ENCODE data around the gene TMEM163.
"Not testable (repeated sequence)": the region's sequence is repeated elsewhere in the genome, so short reads cannot be mapped to it uniquely, and the experiment has no call there.

TMEM163 gene

DNA sequence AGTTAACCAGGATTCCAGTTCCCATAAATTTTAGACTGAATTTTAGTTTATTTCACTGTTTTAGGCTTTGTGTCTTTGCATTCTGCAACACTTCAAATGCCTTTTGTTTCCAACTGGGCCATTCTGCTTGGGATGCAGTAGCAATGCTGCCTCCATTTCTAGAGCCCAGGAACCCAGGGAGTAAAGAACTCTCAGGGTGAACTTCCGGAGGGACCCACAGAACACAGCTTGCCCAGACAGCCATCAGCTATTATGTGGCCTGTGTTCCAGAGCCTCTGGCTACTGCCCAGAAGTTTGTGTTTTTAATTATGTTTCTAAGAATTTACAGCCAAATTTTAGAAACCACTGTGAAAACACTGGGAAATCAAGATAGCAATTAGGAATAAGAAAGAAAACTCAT is 145.1 kb downstream of the TMEM163 start:
- DNase-seq = no peak

DNA sequence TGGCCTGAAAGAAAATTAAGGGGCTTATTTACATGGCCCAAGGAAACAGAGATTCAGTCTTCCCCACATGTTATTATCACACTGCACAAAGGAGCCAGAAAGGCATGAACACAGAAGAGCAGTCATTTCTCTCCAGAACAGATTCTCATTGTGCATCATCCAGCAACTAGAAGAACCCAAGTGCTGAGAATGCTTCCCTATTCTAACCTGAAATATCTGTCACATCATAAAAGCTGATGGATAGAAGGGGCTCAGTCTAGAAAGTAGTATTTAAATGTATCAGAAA is 145.8 kb downstream of the TMEM163 start:
- no peak for DNase-seq

DNA sequence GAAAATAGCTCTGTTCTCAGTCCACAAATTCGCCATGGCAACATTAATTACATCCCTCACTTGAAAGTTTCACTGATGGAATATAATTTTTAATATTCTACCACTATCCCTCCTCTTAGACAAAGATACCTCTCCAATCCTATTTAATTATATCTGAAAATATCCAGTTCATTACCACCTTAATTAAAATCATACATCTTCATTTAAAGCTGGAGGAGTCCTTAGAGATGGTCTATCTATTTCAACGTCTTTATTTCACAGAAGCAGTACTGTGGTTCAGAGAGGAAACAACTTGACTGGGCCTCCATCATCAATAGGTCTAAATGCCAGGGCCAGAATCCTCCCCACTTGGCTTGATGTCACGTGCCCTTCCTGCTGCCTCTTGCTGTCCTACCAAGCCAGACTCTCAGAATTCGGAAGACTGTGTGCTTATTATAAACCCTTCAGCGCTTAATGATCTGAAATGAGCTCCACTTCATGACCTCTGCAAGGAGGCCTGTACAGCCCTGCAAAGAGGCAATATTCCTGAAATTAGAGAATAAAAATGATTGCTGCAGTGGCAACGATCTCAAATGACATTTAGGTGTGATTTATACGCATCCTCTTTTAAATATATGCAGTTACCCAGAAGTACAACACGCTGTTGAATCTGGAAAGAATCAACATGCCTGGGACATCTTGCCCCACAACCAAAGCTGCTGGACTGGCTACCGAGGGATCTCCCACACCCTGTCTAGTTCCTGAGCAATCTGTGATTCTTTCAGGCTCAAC is 146.3 kb downstream of the TMEM163 start:
- DNase-seq = no peak

DNA sequence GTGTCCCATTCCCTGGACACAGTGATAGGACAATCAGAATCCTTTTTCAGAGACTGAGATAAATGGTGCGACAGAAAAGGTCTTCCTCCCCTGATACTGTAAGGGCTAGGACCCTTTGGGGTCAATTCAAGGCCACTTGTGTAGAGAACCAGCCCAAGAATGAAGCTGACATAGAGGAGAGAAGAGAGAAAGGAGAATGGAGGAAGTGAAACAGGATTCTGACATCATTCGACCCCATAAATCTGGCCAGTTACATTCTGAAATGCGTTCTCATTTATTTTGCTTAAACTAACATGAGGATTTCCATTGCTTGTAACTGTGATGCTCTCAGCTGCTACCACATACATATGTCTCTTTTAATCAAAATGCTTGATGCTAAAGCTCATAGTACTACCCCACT is 148.1 kb downstream of the TMEM163 start:
- no peak for DNase-seq

DNA sequence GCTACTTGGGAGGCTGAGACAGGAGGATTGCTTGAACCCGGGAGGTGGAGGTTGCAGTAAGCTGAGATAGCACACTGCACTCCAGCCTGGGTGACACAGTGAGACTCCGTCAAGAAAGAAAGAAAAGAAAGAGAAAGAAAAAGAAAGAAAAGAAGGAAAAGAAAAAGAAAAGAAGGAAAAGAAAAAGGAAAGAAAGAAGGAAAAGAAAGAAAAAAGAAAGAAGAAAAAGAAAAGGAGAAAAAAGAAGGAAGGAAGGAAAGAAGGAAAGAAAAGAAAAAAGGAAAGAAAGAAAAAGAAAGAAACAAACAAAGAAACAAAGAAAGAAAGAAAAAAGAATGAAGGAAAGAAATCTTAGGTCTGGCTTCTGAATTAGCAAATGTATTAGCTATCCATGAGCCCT is 150.4 kb downstream of the TMEM163 start:
- DNase-seq = no peak

DNA sequence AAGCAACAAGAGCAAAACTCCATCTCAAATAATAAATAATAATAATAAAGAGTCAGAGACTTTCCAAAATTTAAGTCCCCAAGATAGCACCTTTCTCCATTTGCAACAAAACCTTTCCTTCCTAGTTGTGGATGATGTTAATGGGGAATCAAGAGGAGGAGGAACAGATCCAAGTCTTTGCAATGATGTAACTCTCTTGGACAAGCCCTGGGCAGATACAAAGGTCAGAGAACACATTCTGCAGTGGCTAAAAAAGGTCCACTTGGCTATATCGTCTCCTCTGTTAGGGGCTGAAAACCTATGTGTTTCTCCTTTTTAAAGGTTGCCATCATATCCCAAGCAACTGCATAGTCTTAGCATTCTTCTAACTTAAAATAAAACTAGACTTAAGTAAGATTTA is 151.1 kb downstream of the TMEM163 start:
- no peak for DNase-seq

DNA sequence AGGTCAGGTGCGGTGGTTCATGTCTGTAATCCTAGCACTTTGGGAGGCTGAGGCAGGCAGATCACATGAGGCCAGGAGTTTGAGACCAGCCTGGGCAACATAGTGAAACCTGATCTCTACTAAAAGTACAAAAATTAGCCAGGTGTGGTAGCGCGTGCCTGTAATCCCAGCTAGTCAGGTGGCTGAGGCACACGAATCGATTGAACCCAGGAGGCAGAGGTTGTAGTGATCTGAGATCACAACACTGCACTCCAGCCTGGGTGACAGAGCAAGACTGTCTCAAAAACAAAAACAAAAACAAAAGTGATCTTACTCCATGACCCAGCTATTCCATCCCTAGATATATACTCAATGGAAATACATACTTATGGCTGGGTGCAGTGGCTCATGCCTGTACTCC is 153.8 kb downstream of the TMEM163 start:
- DNase-seq = not testable (repeated sequence)

DNA sequence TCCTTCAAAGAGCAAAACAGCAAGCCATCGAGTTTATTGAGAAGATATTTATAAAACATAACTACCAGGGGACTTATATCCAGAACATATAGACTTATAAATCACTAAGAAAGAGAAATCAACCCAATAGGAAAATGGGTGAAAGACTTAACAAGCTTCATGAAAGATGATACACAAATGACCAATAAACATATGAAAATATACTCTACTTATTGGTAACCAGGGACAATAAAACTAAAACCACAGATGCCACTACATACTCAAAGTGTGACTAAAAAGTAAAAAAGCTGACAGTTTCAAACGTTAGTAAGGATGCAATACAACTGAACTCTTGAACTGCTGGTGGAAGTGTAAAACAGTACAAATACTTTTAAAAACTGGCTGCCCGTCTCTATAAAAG is 154.3 kb downstream of the TMEM163 start:
- no peak for DNase-seq

DNA sequence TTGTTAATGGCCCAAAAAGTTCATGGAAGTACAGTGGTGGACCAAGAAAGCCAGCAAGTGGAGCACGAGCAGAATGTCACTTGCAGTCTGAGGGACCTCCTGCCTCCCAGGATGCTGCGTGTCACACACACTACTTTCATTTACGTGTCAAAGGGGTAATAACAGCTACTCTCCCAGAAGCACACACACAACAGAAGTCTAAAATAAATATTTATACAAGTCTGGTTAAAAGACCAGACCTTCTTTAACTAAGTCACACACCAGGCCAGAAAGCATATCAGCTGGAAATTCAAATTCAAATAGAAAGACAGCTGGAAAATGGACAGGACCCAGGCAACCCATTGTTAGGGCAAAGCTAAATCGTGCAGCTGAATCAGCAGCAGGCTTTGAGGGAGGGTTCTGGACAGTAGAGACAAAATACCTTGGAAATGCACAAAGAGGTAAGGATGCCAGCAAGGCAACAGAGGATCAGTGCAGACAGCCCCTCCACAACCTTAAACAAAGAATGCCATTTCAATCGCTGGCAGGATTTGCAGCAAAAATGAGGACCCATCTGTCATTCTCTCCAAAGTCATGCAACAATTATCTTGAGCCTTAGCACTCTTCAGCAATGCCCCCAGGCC is 160.5 kb downstream of the TMEM163 start:
- no peak for DNase-seq

DNA sequence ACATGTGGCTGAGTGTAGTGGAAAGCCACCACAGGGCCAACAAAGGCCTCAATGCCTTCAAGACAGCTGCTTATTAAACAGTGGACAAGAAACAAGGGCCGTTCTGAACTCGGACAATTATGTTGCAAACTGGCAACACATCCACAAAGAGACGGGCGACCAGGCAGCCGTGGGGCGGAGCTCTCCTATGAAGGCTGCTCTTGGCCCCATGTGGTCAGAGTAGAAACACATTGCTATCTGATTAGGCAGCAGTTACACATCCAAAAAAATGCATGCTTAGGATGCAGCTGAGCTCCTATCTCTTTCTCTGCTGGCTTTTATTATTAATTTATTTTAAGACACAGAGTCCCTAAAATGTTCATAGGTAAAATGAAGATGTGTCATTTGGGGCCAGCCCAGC is 163.4 kb downstream of the TMEM163 start:
- DNase-seq = no peak

DNA sequence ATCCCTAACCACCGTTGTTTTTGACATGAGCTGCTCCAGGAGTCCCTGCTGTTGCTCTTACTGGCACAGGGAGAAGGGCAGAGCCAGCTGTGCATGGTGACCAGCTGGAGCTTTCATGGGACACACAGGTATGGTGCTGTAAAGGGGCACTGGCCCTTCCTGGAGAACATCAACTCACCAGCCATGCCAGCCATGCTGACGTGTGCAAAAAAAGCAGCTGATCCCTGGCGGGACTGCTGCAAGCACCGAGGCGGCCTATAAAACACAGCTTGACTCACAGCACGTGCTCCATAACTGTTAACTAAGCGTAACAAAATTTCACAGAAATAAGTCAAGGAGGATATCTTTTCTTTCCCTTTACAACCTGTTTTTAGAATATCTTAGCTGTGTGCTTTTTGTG is 165.1 kb downstream of the TMEM163 start:
- DNase-seq = no peak

DNA sequence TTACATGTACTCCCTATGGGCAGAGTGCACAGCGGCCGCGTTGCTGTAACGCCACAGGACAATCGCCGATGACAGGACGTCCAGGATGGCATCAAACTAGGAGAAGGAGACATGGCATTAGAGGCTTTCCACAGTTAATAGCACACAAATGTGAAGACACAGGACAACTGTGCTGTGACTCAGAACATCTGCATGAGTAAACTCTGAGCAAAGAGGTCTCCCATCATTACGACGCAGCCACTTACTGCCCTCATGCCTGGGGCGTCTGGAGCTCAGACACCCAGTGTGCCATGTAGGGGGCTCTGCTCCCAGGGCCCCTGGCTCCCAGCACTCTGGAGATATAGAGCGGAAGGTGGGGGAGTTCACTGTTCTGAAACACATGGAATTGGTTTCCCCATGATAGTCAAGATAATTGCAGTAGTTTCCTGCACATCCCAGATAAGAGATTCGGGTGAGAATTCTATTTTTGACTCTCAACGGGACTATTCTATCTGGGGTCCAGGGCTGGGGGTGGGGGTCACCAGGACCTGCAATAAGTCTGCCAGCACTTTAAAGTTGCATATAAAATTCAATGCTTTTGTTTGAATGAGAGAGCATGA is 168.1 kb downstream of the TMEM163 start:
- DNase-seq = no peak

DNA sequence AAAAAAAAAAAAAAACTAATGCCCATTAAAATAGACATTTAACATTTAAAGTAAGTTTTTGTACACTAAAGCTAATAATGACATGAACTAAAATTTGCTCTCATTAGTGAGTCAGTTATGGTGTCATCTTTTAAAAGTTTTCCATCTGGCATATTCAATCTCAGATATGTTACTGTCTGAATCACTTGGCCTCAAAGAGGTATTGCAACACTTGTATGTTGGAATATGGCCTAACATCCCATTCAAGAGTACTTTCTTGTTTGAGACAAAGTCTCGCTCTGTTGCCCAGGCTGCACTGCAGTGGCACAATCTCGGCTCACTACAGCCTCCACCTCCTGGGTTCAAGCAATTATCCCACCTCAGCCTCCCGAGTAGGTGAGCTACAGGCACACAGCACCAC is 169.7 kb downstream of the TMEM163 start:
- DNase-seq = peak; percentile 61

DNA sequence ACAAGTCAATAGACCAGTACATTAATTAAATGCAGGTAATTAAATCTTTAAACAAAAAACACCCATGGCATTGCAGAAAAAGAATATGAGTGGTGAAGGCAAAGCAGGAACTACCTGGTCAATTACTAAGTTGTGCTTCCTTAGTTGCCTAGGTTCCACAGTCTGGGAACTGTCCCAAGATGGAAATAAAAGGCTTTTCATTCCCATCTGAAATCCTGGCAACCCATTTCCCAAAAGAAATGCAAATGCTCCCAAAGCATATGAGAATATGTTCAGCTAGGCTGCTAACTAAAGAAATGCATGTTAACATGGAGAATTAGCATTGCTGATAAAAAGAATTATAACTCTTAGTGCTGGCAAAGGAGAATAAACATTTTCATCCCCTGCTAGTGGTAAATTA is 177.8 kb downstream of the TMEM163 start:
- DNase-seq = no peak

DNA sequence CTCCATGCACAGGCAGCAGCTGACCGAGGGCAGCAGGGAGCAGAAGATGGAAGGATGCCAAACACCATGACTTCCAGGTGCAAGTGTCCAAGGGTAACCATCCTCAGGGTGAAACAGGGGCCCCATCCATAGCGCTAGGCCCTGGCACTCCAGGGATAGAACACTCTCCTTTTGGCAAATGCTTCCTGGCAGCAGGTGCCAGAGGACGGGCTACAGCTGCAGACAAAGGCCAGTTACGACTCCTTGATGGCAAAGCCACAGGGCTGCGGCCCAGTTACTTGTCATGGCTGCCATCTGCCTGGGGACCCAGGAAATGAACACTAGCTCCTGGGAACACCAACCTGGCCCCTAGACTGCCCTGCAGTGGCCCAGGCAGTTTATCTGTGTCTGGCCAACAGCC is 178.8 kb downstream of the TMEM163 start:
- no peak for DNase-seq

DNA sequence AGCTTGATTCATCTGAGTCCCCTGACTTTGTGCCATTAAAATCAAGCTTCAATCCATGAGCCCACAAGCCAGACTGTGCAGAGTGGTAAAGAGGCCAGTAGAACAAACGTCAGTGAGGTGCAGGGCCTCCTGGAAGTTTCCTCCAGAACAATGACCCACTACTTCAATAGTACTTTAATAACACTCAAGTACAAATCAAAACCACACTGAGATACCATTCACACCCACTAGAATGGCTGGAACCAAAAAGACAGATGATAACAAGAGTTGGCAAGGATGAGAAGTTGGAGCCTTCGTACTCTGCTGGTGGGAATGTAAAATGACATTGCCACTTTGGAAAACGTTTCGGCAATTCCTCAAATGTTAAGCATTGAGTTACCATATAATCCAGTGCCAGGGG is 181.1 kb downstream of the TMEM163 start:
- no peak for DNase-seq

DNA sequence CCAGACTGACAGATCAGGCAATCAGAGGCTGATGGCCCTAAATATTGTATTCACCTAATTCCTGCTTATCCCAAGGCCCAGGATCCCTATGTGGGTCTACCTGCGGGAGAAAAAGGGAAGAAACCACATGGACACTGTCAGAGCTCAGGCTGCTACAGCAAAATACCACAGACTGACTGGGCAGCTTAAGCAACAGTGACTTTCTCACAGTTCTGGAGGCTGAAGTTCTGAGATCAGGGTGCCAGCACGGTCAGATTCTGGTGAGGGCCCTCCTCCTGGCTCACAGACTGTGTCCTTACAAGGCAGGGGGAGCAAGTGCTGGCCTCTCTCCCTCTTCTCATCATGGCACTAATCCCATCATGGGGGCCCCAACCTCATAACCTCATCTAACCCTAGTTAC is 181.7 kb downstream of the TMEM163 start:
- no peak for DNase-seq

DNA sequence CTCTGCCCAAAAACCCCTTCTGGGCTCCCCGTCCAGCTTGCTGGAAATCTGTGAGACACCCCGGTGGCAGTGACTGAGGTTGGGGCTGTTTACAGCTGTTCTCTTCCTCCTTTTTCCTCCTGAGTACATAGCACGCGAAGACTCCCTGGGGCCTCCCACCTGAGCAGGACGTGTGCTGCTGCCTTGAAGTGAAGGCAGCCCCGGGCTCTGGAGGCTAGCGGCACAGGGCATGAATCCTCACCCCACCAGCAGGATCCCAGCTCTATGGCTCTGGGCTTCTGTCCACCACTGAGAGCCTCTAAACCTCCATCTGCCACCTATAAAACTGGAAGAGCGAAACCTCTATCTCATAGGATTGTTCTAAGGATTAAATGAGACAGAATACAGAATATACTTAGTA is 182.5 kb downstream of the TMEM163 start:
- DNase-seq = no peak

DNA sequence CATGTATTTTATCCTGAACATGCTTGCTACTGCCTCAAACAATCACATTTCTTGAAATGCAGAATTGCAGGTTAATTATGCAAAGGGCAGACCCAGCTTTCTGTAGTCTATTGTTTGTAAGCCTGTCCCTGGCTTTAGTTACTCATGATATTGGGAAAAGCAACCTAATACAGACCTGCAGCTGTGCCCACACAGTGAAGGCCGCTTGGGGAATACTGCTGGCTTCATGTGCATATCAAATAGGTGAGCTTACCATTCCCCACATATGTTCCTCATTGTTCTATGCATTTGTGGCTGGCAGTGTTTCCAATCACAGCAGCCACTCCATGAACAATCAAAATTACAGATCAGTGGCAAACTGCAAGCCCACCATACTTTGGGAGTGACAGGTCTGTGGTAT is 186.3 kb downstream of the TMEM163 start:
- DNase-seq = no peak

DNA sequence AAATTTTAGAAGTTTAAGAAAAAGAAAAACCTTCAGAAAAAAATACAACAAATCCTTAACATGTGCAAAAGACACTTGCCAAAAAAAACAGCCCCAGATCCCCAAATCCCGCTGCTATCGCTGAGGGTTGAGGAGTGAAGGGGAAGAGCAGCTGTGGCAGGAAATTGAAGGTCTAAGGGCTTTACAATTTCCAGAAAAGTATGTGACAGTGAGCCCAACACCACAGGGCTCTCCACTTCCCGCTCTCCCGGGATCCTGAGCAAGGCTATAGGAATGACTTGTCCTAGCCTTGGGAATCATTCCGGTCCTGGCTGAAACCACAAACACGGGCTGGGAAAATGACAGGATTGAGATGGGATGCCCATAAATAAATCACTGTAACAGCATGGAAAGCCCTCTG is 191.4 kb downstream of the TMEM163 start:
- peak; percentile 47 for DNase-seq

DNA sequence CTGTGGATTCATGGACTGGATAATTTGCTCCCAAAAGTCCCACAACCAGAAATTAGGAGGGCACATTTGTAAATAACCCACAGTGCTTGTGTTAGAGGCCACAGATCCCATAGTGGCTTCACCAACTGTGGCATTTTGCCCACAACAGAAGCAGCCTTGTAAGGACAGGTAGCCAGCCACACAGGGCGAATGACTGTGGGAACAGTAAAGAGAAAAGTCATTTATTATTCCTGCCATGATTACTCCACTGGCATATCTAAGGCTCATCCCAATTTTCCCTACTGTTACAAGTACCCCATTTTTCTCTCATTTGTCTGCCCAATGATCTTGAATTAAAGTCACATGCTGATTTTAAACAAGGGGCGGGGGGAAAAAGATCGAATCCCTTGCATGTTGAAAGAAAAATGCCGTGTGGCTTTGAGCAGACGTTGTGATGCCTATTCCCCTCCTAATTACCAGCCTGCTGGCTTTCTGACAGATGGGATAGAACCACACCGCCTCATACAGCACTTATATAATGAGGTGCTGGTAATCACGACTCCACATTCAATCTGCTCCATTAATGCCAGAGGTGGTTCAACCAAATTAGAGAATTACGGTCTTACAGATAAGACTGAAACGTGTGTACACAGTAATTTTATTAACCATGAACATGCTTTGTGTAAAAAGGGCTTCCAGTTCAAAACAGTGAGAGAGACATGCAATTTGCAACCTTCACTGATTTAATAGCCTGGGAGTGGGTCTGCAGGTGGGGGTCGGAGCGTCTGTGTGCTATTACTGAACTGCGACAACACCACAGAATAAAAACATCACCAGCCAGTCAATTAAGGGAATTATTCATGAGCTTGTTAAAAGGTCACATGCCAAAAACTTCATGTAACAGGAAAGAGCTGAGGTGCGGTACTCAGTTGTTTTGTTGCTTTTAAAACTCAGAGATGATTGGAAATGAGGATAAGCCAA is 196.0 kb downstream of the TMEM163 start:
- DNase-seq = no peak

DNA sequence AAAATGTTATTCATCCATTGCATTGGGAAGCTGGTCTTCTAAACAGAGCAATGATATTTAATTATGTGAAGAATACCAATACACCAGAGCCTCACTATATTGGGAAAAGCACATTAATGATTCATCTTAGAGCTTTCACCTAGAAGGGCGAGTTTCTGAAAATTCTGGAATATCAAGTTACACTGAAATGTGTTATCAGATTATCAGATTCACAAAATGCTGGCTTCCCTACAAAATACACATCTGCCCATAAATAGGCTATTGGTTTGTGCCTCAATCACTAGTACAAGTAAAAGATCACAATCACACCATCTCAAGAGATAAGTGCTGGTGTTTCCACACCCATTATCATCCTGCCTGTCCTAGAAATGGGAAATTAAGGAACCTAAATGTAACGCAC is 200.7 kb downstream of the TMEM163 start:
- no peak for DNase-seq

DNA sequence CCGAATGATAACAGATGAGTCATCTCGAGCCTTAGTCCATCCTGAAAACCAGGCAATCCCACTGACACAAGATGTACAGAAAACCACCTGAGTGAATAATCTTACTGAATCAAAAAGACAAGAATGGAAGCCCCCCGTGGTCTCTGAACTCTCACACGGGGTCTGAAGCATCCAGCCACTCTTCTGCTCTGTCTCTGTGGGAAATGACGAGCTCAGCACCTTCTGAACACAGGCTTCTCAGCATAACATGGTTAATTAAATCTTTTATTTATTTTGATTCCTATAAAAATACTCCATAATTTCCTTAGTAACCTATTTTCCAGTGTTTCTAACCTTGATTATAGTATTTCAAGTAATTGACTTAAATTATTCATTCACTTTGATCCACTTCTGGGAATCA is 203.7 kb downstream of the TMEM163 start:
- DNase-seq = no peak

DNA sequence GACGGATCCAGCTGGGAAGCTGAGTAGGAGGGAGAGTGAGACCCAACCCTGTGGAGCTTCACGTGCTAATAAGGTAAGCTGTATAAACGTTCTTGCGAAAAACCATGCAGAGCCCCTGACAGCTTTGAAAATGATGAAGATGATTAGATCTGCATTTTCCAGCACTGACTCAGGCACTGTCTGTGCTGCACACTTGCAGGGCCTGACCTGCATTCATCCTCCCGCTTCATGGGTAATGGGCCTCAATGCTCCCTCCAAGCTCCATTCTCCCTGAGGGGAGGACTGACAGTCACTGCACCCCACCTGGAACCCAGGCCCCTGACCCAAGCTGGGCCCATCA is 205.4 kb downstream of the TMEM163 start:
- DNase-seq = no peak

Measured in fibroblast of upper back skin (primary cell).